NT2/D1 (cell line): ENCODE data around the gene RNU6-7.

Experiments used
- DNase-seq: peaks from one replicate; pipeline ENCODE4 v3.0.0-alpha.2; 2011; ENCODE audit warnings: low read depth, low spot score
- H3K27me3 ChIP-seq: 2 replicates; pipeline ENCODE4 v1.6.0; 2011; ENCODE audit warnings: mild to moderate bottlenecking; ENCODE audit not compliant: insufficient read length, insufficient read depth
- H3K36me3 ChIP-seq: 2 replicates; pipeline ENCODE4 v1.6.1; 2011; ENCODE audit warnings: mild to moderate bottlenecking, low read length, mixed read lengths; ENCODE audit not compliant: insufficient read depth, insufficient read length
- H3K4me1 ChIP-seq: 2 replicates; pipeline ENCODE4 v1.5.1; 2011; ENCODE audit not compliant: insufficient read depth, insufficient read length
- H3K4me3 ChIP-seq: 2 replicates; pipeline ENCODE4 v1.5.1; 2011; ENCODE audit warnings: low read depth; ENCODE audit not compliant: insufficient read length
- H3K9ac ChIP-seq: 2 replicates; pipeline ENCODE4 v1.6.0; 2011; ENCODE audit warnings: low read depth; ENCODE audit not compliant: insufficient read length
- H3K9me3 ChIP-seq: 2 replicates; pipeline ENCODE4 v1.5.1; 2011; ENCODE audit warnings: mild to moderate bottlenecking, low read length; ENCODE audit not compliant: insufficient read depth
- SUZ12 ChIP-seq: IDR thresholded peaks from 2 replicates; pipeline ENCODE4 v1.6.1; 2011; ENCODE audit not compliant: insufficient read length, insufficient read depth; ENCODE audit errors: extremely low read depth
- YY1 ChIP-seq: IDR thresholded peaks from 2 replicates; pipeline ENCODE4 v1.6.1; 2011; ENCODE audit not compliant: insufficient read length, insufficient read depth
- ZNF274 ChIP-seq: IDR thresholded peaks from 2 replicates; pipeline ENCODE4 v1.6.1; 2011; ENCODE audit warnings: mild to moderate bottlenecking, low read depth, low read length

The RNU6-7 gene

GRCh38 chr14:32201816-32202490 lies at the start of gene RNU6-7:
Gene RNU6-7 (plus strand): TSS chr14:32202045.
- H3K9me3 ChIP-seq: no peaks in the 10 kb centered on the region
- H3K36me3 ChIP-seq: no peaks in the 10 kb centered on the region
- peaks cover 25% of the 10 kb centered on the region for H3K27me3 ChIP-seq
- peak within 1 kb of the TSS; percentile 74 for H3K9ac ChIP-seq
- no peak for TF ChIP-seq ZNF274
- no peak for TF ChIP-seq SUZ12
- no peak for TF ChIP-seq YY1
- no peak for DNase-seq
- H3K4me1 ChIP-seq: no peaks in the 10 kb centered on the region
- H3K4me3 ChIP-seq: peak within 1 kb of the TSS; percentile 85

- no peak overlapping the region for H3K4me3 ChIP-seq
Observed at GRCh38 chr14:32166029-32166428, 35.8 kb upstream of the RNU6-7 start.

DNA sequence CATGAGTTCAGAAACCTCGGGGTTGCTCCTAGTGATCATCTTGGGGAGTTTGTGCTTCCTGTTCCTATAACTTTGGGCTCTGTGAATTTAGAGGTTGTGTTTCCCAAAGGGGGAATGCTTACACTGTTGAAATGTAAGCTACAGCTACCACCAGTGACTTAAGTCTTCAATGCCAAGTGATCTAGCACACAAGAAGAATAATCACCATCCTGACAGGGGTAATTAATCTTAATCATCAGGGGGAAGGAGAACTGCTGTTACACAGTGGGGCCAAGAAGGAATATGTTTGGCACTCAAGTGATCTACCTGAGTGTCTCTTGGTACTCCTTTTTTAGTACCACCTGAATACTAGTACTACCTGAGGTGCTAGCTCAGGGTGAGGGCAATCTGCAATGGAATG lies 34.9 kb upstream of the RNU6-7 start:
- TF ChIP-seq ZNF274: no peak
- TF ChIP-seq YY1: no peak
- TF ChIP-seq SUZ12: no peak
- H3K27me3 ChIP-seq: no peaks in the 10 kb centered on the region
- no peak overlapping the region for H3K4me3 ChIP-seq
- no peaks in the 10 kb centered on the region for H3K4me1 ChIP-seq
- no peaks in the 10 kb centered on the region for H3K9me3 ChIP-seq
- no peaks in the 10 kb centered on the region for H3K36me3 ChIP-seq
- no peak for DNase-seq
- H3K9ac ChIP-seq: no peak overlapping the region

More at GRCh38 chr14:32166029-32166428, 35.8 kb upstream of the RNU6-7 start:
- no peaks in the 10 kb centered on the region for H3K9me3 ChIP-seq
- no peaks in the 10 kb centered on the region for H3K36me3 ChIP-seq
- no peak for DNase-seq
- H3K4me1 ChIP-seq: no peaks in the 10 kb centered on the region
- no peak overlapping the region for H3K9ac ChIP-seq
- no peaks in the 10 kb centered on the region for H3K27me3 ChIP-seq
- TF ChIP-seq YY1 (no peak), SUZ12 (no peak), ZNF274 (no peak)

- Histone ChIP-seq H3K4me3 (no peak overlapping the region), H3K9ac (no peak overlapping the region), H3K4me1 (no peaks in the 10 kb centered on the region), H3K27me3 (no peaks in the 10 kb centered on the region), H3K36me3 (no peaks in the 10 kb centered on the region), H3K9me3 (no peaks in the 10 kb centered on the region)
- TF ChIP-seq ZNF274: no peak
- TF ChIP-seq SUZ12: no peak
- TF ChIP-seq YY1: no peak
- no peak for DNase-seq
Observed at GRCh38 chr14:32167907-32168306, 33.9 kb upstream of the RNU6-7 start.

- TF ChIP-seq ZNF274: no peak
- H3K9ac ChIP-seq: no peak overlapping the region
- H3K4me1 ChIP-seq: no peaks in the 10 kb centered on the region
- no peak for DNase-seq
- no peaks in the 10 kb centered on the region for H3K36me3 ChIP-seq
- H3K27me3 ChIP-seq: no peaks in the 10 kb centered on the region
- H3K9me3 ChIP-seq: no peaks in the 10 kb centered on the region
- H3K4me3 ChIP-seq: no peak overlapping the region
Observed at GRCh38 chr14:32169191-32169590, 32.7 kb upstream of the RNU6-7 start.

DNA sequence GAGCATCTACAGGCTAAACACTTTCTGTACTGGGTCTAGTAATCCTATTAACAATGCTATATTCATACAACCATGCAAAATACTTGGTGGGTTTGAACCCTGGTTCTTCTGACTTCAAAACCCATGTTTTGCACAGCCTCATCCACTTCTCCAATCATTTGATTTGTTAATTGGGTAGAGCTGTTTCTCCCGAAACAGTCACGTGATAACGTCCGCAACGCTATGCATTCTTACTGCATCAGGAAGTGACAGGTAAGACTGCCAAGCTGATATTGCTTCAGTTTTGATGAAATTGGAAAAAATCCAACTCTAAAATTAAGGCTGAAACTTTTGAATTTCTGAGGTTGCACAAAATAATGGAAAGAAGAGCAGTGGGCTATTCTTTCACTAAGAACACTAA lies 30.4 kb upstream of the RNU6-7 start:
- H3K36me3 ChIP-seq: no peaks in the 10 kb centered on the region
- no peaks in the 10 kb centered on the region for H3K9me3 ChIP-seq
- H3K9ac ChIP-seq: no peak overlapping the region
- no peaks in the 10 kb centered on the region for H3K4me1 ChIP-seq
- no peak for TF ChIP-seq YY1
- no peak for TF ChIP-seq ZNF274
- TF ChIP-seq SUZ12: no peak
- H3K27me3 ChIP-seq: no peaks in the 10 kb centered on the region
- DNase-seq: no peak
- no peak overlapping the region for H3K4me3 ChIP-seq

- DNase-seq: no peak
- TF ChIP-seq YY1 (no peak), SUZ12 (no peak), ZNF274 (no peak)
- Histone ChIP-seq H3K9ac (no peak overlapping the region), H3K36me3 (no peaks in the 10 kb centered on the region), H3K9me3 (peaks cover 15% of the 10 kb centered on the region), H3K27me3 (no peaks in the 10 kb centered on the region), H3K4me3 (no peak overlapping the region), H3K4me1 (no peaks in the 10 kb centered on the region)
Observed at GRCh38 chr14:32183151-32184058, 18.4 kb upstream of the RNU6-7 start.
